ENCODE data around the gene PELI2. TPM values are rescaled to one million over a fixed set of nuclear protein-coding genes. Genes with fewer than 3 reads are reported as not detected.

The PELI2 gene
- total RNA-seq, 3 donors from 2014 or later, result 14.3 to 33.4 (median 30.8) TPM

GRCh38 chr14:56098021-56098420, 20.2 kb upstream of the PELI2 start:
- intact Hi-C loops (cut with DNase I, micrococcal nuclease), result no loop called here
- Histone ChIP-seq H3K9me3 (no peaks in the 10 kb centered on the region), H3K4me1 (ENCODE audit: low read depth) (no peaks in the 10 kb centered on the region), H3K36me3 (ENCODE audit: low read depth) (no peaks in the 10 kb centered on the region), H3K4me3 (no peak overlapping the region)
- TF ChIP-seq, protein P1, sequence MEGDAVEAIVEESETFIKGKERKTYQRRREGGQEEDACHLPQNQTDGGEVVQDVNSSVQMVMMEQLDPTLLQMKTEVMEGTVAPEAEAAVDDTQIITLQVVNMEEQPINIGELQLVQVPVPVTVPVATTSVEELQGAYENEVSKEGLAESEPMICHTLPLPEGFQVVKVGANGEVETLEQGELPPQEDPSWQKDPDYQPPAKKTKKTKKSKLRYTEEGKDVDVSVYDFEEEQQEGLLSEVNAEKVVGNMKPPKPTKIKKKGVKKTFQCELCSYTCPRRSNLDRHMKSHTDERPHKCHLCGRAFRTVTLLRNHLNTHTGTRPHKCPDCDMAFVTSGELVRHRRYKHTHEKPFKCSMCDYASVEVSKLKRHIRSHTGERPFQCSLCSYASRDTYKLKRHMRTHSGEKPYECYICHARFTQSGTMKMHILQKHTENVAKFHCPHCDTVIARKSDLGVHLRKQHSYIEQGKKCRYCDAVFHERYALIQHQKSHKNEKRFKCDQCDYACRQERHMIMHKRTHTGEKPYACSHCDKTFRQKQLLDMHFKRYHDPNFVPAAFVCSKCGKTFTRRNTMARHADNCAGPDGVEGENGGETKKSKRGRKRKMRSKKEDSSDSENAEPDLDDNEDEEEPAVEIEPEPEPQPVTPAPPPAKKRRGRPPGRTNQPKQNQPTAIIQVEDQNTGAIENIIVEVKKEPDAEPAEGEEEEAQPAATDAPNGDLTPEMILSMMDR (IDR thresholded peaks at IDR 0.05), result no peak
- DNase-seq (no peak), ATAC-seq (no peak)

GRCh38 chr14:56099081-56099797, 19.0 kb upstream of the PELI2 start:
- Histone ChIP-seq H3K36me3 (ENCODE audit: low read depth) (no peaks in the 10 kb centered on the region), H3K4me1 (ENCODE audit: low read depth) (no peaks in the 10 kb centered on the region), H3K4me3 (no peak overlapping the region), H3K9me3 (no peaks in the 10 kb centered on the region)
- intact Hi-C loops (cut with DNase I, micrococcal nuclease), result no loop called here
- TF ChIP-seq, protein P1 (IDR thresholded peaks at IDR 0.05), result no peak
- DNase-seq (no peak), ATAC-seq (no peak)

DNA sequence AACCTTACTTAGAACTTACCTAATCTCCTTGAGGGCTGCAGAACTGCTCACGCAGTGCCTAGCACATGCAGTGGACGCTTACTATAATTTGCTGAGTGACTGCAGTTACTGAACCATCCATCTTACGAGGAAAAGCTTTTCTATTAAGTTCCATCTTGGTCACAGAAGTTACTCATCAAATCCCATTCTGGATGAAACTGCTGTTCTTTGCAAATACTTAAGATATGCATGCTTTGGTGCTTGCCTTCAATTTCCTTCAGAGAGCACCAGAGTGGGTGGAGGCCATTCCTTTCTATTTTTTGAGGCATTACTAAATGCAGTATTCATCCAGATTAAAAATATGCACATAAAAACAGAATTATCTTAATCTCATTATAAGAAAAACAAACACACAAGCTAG, 17.7 kb upstream of the PELI2 start:
- TF ChIP-seq, protein P1 (IDR thresholded peaks at IDR 0.05), result no peak
- no peak overlapping the region for H3K4me3 ChIP-seq
- intact Hi-C loops (cut with DNase I, micrococcal nuclease), result no loop called here
- H3K4me1 ChIP-seq (ENCODE audit: low read depth), result no peaks in the 10 kb centered on the region
- DNase-seq (no peak), ATAC-seq (no peak)
- H3K36me3 ChIP-seq (ENCODE audit: low read depth), result no peaks in the 10 kb centered on the region
- H3K9me3 ChIP-seq, result no peaks in the 10 kb centered on the region

- Histone ChIP-seq H3K9me3 (no peaks in the 10 kb centered on the region), H3K4me3 (no peak overlapping the region), H3K36me3 (ENCODE audit: low read depth) (no peaks in the 10 kb centered on the region), H3K4me1 (ENCODE audit: low read depth) (no peaks in the 10 kb centered on the region)
- no peak for ATAC-seq
- TF ChIP-seq, protein P1 (IDR thresholded peaks at IDR 0.05), result no peak
- no peak for DNase-seq
- intact Hi-C loops (cut with DNase I, micrococcal nuclease), result no loop called here
Measured at GRCh38 chr14:56102941-56103340, 15.3 kb upstream of the PELI2 start.

GRCh38 chr14:56107615-56108014, 10.6 kb upstream of the PELI2 start:
- TF ChIP-seq, protein P1 (IDR thresholded peaks at IDR 0.05), result no peak
- H3K4me3 ChIP-seq, result no peak overlapping the region
- DNase-seq (no peak), ATAC-seq (no peak)
- no peaks in the 10 kb centered on the region for H3K9me3 ChIP-seq
- no peaks in the 10 kb centered on the region for H3K4me1 ChIP-seq (ENCODE audit: low read depth)
- intact Hi-C loops (cut with DNase I, micrococcal nuclease), result no loop called here
- H3K36me3 ChIP-seq (ENCODE audit: low read depth), result no peaks in the 10 kb centered on the region

Measured in mucosa of descending colon (tissue), 3 donors.